ENCODE results near the gene SLC4A5.
"Not testable (repeated sequence)": the region's sequence is repeated elsewhere in the genome, so short reads cannot be mapped to it uniquely, and the experiment has no call there.

The SLC4A5 gene

DNA sequence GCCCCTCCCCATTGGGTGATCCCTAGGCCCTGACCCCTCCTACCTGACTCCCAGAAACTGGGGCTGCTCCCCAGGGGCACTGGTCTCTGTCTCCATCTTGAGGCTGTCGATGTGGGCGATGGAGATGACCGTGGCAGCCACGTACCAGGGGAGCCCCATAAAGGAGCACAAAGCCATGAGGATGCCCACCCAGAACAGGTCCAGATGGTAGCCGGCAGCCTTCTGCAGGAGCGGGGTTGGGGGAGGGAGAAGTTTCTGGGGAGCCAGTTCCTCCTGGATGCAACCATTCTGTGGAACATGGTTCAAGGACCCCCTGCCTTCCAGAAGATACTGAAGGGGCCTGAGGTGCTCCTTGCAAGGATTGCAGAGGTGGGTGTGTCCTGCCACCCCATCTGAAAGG, 110.8 kb downstream of the SLC4A5 start:
- DNase-seq (ENCODE audit: low spot score) = no peak

DNA sequence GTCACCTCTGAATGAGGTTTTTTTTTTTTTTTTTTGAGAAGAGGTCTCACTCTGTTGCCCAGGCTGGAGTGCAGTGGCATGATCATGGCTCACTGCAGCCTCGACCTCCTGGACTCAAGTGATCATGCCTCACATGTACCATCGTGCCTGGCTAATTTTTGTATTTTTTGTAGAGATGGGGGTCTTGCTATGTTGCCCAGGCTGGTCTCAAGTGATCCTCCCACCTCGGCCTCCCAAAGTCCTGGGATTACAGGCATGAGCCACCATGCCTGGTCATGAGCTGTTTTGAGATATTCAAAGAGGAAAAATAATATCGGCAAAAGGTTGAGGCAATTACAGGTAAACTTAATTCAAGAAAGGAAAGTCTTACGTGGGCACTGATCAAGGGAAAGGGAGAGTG, 113.4 kb downstream of the SLC4A5 start:
- DNase-seq (ENCODE audit: low spot score) = not testable (repeated sequence)

DNA sequence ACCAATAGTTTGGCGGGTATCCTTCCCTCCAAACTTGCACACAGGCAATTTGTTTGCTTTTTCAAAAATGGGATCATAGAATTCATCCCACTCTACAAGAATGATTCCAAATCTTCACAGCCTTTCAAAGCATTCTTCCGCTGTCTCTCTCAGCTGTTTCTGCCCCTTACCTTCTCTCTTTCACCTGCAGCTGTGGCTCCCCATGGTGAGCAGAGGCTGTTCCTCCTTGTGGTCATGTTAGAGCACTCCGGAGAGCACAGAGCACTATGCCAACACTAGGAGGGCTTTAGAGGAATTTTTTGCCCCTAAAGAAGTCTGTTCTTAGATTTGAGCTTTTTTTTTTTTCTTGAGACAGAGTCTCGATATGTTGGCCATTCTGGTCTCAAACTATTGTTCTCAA, 114.4 kb downstream of the SLC4A5 start:
- no peak for DNase-seq (ENCODE audit: low spot score)

DNA sequence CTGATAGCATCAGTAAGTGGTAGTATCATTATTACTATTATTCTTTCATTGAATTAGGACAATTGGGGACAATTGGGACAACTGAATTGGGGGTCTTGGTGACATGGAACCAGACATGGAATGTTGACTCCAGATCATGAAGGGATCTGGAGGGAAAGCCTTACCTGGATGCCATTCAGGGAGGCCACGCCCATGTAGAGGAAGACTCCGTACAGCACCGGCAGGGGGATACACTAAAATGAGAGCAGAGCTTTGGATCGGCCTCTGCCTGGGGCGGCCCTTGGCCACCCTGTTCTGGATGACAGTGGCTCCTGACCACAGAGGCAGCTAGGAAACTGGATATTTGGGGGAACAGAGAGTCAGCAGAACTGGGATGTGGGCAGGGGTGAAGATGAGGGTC, 115.6 kb downstream of the SLC4A5 start:
- DNase-seq (ENCODE audit: low spot score) = no peak

DNA sequence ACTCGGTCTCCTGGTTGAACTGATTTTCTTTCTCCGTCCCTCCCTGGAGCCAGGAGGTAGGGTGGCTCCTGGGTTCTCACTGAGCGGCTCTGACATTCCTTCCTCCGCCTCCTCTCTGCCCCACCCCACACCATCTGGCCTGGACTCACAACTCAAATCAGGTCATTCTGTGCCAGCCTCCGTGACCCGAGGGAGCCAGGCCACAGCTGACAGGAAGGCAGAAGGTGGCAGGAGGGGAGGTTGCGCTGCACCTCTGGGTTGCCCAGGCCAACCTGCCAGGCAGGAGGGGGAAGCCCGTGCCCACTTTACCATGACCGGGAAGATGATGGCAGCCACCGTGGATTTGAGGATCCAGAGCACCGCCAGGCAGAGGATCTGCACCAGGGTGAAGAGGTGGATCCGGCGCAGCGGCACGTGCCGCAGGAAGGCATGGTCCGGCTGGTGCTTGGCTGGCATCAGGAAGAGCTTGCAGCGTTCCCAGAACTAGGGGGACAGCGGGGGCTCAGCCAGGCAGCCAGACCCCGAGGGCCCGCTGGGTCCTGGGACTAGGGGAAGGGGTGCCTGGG, 116.5 kb downstream of the SLC4A5 start:
- no peak for DNase-seq (ENCODE audit: low spot score)

DNA sequence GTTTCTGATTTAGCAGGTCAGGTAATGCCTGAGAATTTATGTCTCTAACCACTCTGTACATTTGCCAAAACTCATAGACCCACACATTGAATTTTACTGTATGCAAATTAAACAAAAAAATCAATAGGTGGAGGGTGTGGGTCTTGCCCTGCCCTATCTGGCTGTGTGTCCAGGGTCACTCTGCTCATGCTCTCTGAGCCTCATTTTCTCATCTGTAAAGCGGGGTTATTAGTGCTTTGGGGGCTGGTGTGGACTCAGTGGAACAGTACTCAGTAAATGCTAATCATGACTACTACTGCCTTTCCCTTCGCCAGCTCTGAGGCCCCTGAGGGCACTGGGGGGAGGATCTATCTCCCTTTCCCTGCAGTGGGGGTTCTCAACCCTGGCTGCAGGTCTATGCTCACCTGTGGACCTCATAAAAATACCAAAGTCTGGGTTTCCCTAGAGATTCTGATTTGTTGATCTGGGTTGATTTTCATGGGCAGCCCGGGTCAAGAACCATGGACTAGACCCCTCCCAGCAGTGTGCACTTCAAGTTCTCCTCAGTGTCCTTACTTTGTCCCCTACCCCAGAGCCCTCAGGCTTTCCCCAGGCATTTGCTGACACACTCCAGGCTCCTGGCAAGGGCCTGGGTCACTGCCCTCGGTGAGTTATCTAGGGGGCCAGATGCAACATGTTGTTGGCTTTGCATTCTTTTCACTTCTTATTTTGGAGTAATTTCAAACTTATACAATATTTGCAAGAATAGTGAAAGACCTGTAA, 117.3 kb downstream of the SLC4A5 start:
- no peak for DNase-seq (ENCODE audit: low spot score)

DNA sequence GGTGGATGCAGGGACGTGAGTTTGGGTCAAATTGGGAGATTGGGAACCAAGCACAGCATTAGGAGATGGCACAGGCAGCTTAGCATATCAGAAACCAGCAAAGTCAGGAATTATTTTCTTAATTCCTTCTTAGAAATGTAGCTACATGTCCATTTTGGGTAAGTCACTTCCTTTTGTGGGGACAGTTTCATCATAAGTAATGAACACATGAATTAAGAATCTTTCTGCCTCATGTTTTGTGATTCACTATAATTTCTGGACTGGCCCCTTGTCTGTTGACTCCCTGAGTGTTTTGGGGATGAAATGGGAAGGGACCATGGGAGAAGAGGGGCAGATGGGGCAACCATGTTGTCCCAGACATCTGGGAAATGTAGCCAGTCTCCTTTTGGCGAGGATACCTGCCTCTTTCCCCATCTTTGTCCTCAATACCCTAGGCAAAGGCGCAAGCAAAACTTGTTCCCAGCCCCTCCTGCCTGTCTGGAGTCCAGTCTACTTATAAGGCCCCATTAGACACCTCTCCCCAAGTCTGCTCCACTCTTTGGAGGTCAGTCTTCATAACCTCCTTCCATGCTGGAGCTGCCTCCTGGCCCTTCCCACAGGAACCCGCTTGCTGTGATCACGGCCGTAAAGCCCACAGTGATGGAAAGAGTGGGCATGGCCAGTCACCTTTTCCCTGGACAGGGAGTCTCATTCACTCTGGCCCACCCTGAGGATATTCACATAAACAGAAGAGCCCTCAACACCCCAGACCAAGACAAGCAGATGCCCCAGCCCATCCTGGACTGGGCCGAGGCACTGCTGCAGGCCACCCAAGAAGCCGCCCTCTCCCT, 119.1 kb downstream of the SLC4A5 start:
- no peak for DNase-seq (ENCODE audit: low spot score)

DNA sequence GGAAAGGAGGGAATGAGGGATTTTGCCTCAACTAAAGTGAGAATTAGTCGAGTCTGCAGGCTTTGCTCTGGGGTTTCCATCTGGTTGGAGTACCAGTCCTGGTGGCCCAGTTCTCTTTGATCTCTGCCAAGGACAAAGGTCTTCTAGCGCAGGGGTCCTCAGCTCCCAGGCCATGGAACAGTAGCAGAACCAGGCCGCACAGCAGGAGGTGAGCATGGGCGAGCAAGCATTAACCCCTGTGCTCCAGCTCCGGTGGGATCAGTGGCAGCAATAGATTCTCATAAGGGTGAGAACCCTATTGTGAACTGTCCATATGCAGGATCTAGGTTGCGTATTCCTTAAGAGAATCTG, 120.9 kb downstream of the SLC4A5 start:
- no peak for DNase-seq (ENCODE audit: low spot score)

DNA sequence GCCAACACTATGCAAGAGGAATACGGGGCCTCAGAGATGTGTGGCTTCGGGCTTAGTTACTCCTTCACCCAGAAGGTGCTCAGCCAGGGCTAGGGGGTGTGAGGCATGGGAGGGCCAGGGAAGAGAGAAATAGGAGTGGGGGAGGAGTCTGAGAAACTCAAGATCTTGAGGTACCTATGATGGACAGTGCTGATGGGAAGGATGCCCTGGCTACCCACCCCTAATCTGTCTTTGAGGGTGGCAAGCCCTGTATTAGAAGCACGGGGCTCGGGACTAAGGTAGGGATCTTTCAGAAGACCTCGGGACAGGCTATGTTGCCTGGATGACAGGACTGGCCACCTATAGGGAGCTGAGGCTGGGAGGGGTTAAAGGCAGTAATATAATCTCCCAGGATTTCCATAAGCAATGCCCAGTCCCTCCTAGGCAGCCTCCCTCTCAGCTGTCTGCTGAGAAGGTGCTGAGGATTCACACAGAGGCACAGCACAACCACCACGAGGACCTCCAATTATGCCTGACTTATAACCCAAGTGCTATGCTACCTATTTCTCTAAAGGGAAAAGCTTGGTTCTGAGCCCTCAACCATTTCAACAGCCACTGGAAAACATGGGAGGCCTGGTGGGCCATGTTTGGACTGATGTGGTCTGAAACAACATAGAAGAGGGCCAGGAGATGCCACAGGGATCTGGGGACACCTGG, 121.5 kb downstream of the SLC4A5 start:
- DNase-seq (ENCODE audit: low spot score) = no peak

DNA sequence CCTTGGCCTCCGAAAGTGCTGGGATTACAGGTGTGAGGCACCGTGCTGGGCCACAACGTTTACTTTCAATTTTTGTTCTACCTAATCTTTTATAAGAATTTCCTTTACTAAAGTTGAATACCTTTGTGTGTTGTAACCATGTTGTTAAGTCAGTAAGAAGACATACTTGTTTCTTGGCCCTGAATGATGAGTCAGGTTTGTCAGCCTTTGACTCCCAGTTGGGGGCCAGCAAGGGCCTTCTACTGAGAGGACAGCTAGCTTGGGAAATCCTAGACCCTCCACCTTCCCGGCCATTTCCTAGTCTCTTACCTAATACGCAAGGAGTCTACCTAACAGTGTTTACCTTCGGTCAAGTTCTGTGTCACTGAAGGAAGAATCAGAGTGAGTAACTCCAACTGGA, 122.1 kb downstream of the SLC4A5 start:
- no peak for DNase-seq (ENCODE audit: low spot score)

DNA sequence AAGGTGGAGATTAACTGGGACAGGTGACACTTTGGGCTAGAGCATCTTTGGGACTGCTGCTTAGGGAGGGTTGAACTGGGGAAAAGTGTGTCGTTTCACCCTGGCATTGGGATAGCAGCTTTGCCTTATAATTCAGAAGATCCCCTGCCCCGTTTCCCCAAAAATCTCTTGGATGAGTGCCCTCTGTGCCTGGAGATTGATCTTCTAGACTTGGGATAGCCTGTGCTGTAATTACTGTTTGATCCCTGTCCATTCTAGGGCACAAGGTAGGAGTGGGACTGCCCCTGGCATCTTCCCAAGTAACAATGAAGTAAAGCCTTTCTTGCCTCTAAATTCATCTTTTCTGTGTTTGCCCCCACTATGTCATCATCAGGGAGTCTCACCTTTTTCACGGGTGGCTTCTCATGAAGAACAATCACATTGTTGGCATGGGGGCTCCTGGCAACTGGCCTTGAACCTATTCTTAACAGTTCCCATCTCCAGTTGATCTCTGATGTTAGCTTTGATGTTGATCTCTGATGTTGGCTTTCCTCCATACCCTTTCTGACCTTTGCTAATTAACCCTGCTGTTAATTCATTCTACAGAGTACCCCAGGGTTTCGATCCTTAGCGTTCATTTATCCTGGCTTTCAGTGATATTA, 123.2 kb downstream of the SLC4A5 start:
- DNase-seq (ENCODE audit: low spot score) = no peak

DNA sequence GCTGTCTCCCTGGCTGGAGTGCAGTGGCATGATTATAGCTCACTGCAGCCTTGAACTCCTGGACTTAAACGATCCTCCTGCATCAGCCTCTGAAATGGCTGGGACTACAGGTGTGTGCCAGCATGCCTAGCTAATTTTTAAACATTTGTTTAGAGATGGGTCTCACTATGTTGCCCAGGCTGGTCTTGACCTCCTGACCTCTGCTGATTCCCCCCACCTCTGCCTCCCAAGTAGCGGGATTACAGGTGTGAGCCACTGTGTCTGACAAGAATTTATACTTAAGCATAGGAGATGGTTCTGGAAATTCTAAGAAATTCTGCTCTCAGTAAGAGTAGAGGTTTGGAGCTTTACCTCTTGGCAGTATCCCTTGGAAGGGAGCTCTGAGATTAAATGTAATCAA, 126.6 kb downstream of the SLC4A5 start:
- DNase-seq (ENCODE audit: low spot score) = no peak

DNA sequence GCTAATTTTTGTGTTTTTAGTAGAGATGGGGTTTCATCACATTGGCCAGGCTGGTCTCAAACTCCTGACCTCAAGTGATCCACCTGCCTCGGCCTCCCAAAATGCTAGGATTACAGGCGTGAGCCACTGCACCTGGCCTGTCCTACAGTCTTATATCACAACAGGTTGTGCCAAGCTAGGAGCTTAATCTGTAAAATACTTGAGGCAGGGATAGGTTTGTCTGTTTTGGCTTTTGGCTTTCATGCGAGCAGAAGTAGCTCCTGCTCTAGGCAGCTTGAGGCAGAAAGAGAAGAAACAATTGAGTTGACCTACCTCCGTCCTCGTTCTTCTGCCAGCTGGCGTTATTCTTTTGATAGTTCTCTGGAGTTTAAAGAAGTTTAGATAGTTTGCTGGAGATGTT, 127.4 kb downstream of the SLC4A5 start:
- DNase-seq (ENCODE audit: low spot score) = not testable (repeated sequence)

DNA sequence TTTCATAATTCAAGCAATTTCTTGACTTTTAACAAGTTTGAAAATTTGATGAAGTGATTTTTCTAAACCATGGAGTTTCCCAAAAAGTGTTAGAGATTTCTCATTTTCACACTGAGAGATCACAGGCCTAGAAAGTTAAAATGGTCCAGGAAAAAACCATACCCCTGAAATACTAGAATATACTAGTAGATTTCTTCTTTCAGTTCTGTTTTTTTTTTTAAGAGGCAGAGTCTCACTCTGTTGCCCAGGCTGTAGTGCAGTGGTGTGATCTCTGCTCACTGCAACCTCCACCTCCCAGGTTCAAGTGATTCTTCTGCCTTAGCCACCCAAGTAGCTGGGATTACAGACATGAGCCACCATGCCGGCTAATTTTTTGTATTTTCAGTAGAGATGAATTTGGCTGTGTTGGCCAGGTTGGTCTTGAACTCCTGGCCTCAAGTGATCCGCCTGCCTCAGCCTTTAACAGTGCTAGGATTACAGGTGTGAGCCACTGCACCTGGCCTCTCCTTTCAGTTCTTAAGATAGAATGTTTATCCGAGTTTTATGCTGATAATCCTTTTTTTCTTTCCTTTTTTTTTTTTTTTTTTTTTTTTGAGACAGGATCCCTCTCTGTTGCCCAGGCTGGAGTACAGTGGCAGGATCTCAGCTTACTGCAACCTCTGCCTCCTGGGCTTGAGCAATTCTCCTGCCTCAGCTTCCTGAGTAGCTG, 130.4 kb downstream of the SLC4A5 start:
- no peak for DNase-seq (ENCODE audit: low spot score)

DNA sequence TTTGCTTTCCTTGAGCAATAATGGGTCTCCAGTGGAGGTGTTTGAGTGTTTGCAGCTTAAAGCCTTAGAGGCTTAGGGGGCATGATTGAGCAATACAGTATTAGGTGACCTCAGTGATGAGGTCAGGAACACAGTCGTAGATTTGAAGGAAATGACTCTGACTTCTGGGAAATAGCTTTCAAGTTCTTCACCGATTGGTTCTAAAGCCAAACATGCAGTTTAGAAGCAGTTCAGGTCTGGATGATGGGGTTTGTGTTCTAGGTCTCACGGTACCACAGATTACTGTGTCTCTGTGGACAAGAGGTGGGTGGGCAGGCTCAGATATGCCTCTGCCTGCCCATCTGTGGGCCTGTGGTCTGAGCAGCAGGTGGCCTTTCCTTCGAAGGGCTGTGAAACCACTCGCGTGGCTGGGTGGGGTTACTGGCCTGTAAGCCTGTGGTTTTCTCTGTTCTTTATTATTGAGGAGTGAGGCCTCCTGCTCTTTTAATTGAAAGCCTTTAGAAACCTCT, 137.0 kb downstream of the SLC4A5 start:
- no peak for DNase-seq (ENCODE audit: low spot score)

DNA sequence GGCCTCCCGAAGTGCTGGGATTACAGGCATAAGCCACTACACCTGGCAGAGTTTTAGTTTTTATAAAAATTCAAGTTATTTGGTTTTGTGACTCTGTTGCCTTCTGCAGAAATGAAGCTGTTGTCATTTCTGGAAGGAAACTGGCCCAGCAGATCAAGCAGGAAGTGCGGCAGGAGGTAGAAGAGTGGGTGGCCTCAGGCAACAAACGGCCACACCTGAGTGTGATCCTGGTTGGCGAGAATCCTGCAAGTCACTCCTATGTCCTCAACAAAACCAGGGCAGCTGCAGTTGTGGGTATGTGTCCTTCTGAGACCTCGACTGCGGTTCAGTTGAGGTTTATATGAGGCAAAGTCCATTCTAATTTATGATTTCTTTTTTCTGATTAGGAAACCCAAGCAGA, 137.6 kb downstream of the SLC4A5 start:
- DNase-seq (ENCODE audit: low spot score) = no peak

DNA sequence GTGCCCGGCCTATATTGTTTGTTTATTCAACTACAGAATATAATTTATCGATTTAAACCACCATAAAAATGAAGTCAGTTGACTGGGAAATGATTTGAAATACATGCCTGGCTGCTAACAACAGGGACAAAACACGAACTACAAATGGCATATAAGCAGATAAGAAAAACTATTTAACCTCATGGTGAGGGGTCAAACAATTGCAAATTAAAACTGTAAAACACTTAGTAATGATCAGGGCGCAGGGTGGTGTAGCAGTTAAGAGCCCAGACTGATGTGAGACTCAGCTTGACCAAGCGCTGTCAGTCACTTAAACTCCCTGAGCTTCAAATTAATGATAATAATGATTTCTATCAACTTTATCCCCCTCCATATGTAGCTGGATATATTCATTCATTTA, 138.1 kb downstream of the SLC4A5 start:
- no peak for DNase-seq (ENCODE audit: low spot score)

DNA sequence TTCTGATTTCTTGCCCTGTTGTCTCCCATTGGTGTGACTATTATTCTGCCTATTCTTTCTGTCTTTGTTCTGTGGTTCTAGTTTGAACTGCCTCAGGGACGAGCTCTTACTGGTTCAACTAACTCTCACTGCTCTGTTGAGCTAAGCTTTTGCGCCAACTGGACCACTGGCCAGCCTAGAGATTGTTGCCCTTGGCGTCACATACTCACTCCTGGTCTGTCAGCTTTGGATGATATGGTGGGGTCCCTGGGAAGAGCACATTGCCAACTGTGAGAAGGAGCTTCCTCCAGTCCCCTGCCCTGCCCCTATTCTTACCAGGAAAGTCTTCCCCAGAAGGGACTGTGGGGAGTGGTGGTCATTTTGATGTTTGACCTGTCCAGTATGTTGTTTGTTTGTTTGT, 138.8 kb downstream of the SLC4A5 start:
- DNase-seq (ENCODE audit: low spot score) = no peak

DNA sequence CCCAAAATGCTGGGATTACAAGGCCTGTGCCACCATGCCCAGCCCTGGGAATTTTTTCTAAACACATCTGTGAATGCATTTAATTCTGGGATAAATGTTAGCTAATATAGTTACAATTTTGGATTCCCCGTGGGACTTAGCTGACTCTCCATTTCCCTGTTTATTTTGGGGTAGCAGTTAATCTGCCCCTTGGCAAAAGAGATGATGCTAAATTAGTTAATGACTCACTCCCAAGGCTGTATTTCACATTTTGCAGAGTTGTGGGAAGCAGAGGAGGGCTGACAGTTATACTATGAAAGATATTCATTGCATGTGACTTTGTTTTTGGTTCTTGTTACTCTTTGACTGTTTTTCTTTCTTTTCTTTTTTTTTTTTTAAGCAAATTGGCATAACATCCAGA, 141.6 kb downstream of the SLC4A5 start:
- peak; percentile 43 for DNase-seq (ENCODE audit: low spot score)

DNA sequence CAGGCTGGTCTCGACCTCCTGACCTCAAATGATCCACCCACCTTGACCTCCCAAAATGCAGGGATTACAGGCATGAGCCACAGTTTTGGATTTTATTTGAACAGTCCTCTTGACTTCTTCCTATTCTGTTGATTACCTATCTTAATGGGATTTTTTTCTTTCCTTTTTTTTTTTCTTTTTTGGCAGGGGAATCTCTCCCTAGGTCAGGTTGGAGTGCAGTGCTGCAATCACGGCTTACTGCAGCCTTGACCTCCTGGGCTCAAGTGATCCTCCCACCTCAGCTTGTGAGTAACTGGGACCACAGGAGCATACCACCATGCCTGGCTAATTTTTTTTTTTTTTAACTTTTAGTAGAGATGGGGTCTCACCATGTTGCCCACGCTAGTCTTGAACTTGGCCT, 142.0 kb downstream of the SLC4A5 start:
- no peak for DNase-seq (ENCODE audit: low spot score)

DNA sequence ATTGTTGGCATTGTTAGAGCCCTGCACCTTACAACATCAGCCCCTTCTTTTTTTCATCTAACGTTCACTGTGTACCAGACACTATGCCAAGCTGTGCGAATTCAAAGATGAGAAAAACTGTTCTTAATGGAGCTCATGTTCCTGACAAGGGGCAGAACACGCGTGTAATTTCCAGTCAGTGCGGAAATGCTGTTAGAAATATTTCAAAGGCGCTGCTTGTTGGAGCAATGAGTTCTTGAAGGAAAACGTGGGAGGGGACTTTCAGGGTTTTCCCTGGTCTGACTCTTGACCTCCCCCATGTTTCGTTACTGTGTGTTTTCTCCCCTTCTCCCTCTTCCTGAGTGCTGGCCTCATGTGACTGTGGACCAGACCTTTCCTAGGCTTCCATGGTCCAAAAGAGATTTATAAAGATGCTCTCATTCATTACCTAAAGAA, 143.3 kb downstream of the SLC4A5 start:
- DNase-seq (ENCODE audit: low spot score) = no peak

Data from AG08396 (cell line).